HepG2 (cell line): Measurements from ENCODE around the gene EGFR. TPM values are rescaled to one million over a fixed set of nuclear protein-coding genes. Genes with fewer than 3 reads are reported as not detected.

Experiments
- CBX5 ChIP-seq: sonication (generic); formaldehyde crosslinking; IDR thresholded peaks from 2 replicates; pipeline ENCODE4 v1.4.0; 2020; ENCODE audit warnings: missing genetic modification reagents, borderline replicate concordance
- CHD2 ChIP-seq: IDR thresholded peaks from 2 replicates; pipeline ENCODE4 v1.6.1; 2011; ENCODE audit warnings: low read depth, low read length, improper control_type of control experiment
- ELF4 ChIP-seq: sonication (generic); formaldehyde crosslinking; IDR thresholded peaks from 2 replicates; pipeline ENCODE4 v1.5.0; 2020; ENCODE audit warnings: missing genetic modification reagents, mild to moderate bottlenecking, moderate library complexity, borderline replicate concordance
- HOXA9 ChIP-seq: sonication (generic); formaldehyde crosslinking; IDR thresholded peaks from 2 replicates; pipeline ENCODE4 v1.8.1; 2022; ENCODE audit warnings: missing genetic modification reagents, mild to moderate bottlenecking, moderate library complexity, borderline replicate concordance
- LCORL ChIP-seq, 2 experiments: fragments of 450-650 bp in 1 of 2; sonication (generic) in 1 of 2; formaldehyde crosslinking in 1 of 2; IDR thresholded peaks; 2 replicates each; pipeline versions ENCODE4 v1.5.0 to v1.6.1; 2017 to 2020; ENCODE audit warnings: antibody characterized with exemption in 1 of 2, missing genetic modification reagents in 1 of 2
- MTA1 ChIP-seq: sonication (generic); formaldehyde crosslinking; IDR thresholded peaks from 2 replicates; pipeline ENCODE4 v1.4.0; 2020; ENCODE audit warnings: missing genetic modification reagents, mild to moderate bottlenecking, borderline replicate concordance
- NCOA2 ChIP-seq: sonication (generic); formaldehyde crosslinking; IDR thresholded peaks from 2 replicates; pipeline ENCODE4 v1.8.0; 2022; ENCODE audit warnings: inconsistent platforms
- SATB2 ChIP-seq: sonication (generic); formaldehyde crosslinking; IDR thresholded peaks from 2 replicates; pipeline ENCODE4 v1.5.0; 2020; ENCODE audit warnings: missing genetic modification reagents
- SP5 ChIP-seq: IDR thresholded peaks from 2 replicates; pipeline ENCODE4 v1.6.1; 2016; ENCODE audit warnings: low read depth, borderline replicate concordance
- TAF15 ChIP-seq: fragments of 200-400 bp; formaldehyde crosslinking; IDR thresholded peaks from one replicate; pipeline ENCODE4 v1.6.1; 2018; ENCODE audit warnings: mild to moderate bottlenecking, low read depth, low read length; ENCODE audit not compliant: poor library complexity, severe bottlenecking
- ZEB1 ChIP-seq: IDR thresholded peaks from 2 replicates; pipeline ENCODE4 v1.6.1; 2012; ENCODE audit warnings: mild to moderate bottlenecking, low read depth, inconsistent platforms; ENCODE audit not compliant: insufficient replicate concordance
- ZNF124 ChIP-seq: sonication (generic); formaldehyde crosslinking; IDR thresholded peaks from 2 replicates; pipeline ENCODE4 v1.4.0; 2020; ENCODE audit warnings: missing genetic modification reagents
- ZNF235 ChIP-seq: sonication (generic); formaldehyde crosslinking; IDR thresholded peaks from 2 replicates; pipeline ENCODE4 v1.8.1; 2023; ENCODE audit warnings: mild to moderate bottlenecking, missing genetic modification reagents, borderline replicate concordance
- ZNF547 ChIP-seq: sonication (generic); formaldehyde crosslinking; IDR thresholded peaks from 2 replicates; pipeline ENCODE4 v1.5.1; 2020; ENCODE audit warnings: mild to moderate bottlenecking, missing genetic modification reagents
- ZNF644 ChIP-seq: IDR thresholded peaks from 2 replicates; pipeline ENCODE4 v1.6.1; 2016; ENCODE audit warnings: low read depth
- ZNF747 ChIP-seq: sonication (generic); formaldehyde crosslinking; IDR thresholded peaks from 2 replicates; pipeline ENCODE4 v1.8.1; 2023; ENCODE audit warnings: missing genetic modification reagents, mild to moderate bottlenecking, borderline replicate concordance
- ZNF749 ChIP-seq: sonication (generic); formaldehyde crosslinking; IDR thresholded peaks from 2 replicates; pipeline ENCODE4 v1.8.0; 2022; ENCODE audit warnings: mild to moderate bottlenecking, missing genetic modification reagents, moderate library complexity, borderline replicate concordance
- ZNF782 ChIP-seq: sonication (generic); formaldehyde crosslinking; IDR thresholded peaks from 2 replicates; pipeline ENCODE4 v1.4.0; 2020; ENCODE audit warnings: missing genetic modification reagents, mild to moderate bottlenecking, borderline replicate concordance
- polyA plus RNA-seq, 8 experiments: library from polyadenylated mRNA; depleted of rRNA in 3 of 8; stranded (reverse) in 7 of 8; unstranded in 1 of 8; fragments of >200 nt; fragmentation: Illumina TruSeq in 4 of 8; extraction: Trizol in 4 of 8; gene quantifications; 2 replicates each; pipeline versions ENCODE4 v1.2.1 to v1.2.3, GENCODE V29; 2011 to 2016; ENCODE audit warnings: low read depth in 4 of 8, missing spikeins in 1 of 8, mixed read lengths in 1 of 8; ENCODE audit not compliant: insufficient read depth in 1 of 8
- total RNA-seq, 5 experiments: library from RNA; depleted of rRNA; stranded (reverse); fragments of >200 nt; fragmentation: Illumina TruSeq; extraction: Trizol; gene quantifications; 2 replicates each; pipeline ENCODE4 v1.2.3, GENCODE V29; 2016; ENCODE audit warnings: low read depth in 1 of 5
- TF ChIP-seq, protein P1 (sequence below): IDR thresholded peaks from 2 replicates; pipeline ENCODE4 v1.6.1; 2016; ENCODE audit warnings: low read depth, borderline replicate concordance
- TF ChIP-seq, protein P2 (sequence below): sonication (generic); formaldehyde crosslinking; conservative IDR thresholded peaks from 2 replicates; pipeline ENCODE4 v1.8.0; 2022; ENCODE audit warnings: mild to moderate bottlenecking, moderate library complexity, missing genetic modification reagents
- TF ChIP-seq, protein P3 (sequence below): sonication (generic); formaldehyde crosslinking; IDR thresholded peaks from 2 replicates; pipeline ENCODE4 v1.9.0; 2021; ENCODE audit warnings: missing genetic modification reagents, mild to moderate bottlenecking, borderline replicate concordance
- TF ChIP-seq, protein P4 (sequence below): sonication (generic); formaldehyde crosslinking; IDR thresholded peaks from 2 replicates; pipeline ENCODE4 v1.4.0; 2020; ENCODE audit warnings: missing genetic modification reagents

EGFR gene
- total and polyA plus RNA-seq, 2 of the 13 experiments (the other 11 are each of a cell fraction or from before 2014, with no cell fraction given): 7.0 to 10.0 TPM

DNA sequence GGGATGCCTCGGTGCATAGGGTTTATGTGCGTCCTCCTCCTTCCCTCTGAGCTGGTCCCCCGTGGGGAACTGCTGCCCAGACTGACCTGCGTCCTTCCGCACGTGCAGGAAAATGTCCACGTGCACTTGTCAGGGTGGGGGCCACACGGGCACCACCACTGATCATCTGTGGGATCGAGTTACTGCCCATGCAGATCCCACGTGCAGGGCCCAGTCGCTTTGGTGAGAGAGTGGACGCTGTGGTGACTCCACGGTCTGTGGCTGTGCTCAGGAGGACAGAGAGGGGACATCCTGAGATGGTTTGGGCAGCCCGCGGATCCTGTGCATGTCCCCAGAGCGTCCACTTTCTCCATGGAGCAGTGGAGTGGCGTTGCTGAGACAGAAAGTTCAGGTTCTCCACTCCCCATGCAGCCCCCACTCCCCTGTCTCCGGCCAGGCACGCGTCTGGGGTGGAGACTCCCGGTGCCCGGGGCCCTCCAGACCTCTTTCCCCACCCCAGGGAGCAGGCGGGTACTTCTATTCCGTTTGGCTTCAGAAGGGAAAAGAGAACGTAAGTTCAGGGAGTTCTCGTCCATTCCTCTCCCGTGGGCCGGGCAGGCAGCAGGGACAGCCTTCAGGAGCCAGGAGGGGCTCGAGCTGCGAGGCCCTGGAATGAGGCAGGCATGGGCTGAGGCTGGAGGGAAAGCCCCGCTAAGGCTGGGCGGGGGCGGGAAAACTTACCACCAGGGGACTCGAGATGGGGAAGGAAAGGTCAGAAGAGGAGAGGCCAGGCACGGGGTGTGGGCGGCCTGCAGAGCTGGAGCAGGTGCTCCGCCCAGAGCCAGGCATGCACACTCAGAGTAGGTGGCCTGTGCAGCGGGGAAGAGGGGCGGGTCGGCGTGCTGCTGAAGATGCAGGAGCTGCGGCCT, 59.9 kb downstream of the EGFR start (continued):
- TF ChIP-seq, protein P1, sequence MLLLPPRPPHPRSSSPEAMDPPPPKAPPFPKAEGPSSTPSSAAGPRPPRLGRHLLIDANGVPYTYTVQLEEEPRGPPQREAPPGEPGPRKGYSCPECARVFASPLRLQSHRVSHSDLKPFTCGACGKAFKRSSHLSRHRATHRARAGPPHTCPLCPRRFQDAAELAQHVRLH (CRISPR knock-in tag): peak; percentile 70; the same call in 1 of the 2 replicates
- TF ChIP-seq ELF4 (CRISPR knock-in tag) (no peak; the same call in 1 of the 2 replicates), ZNF747 (peak; percentile 57; the same call in 1 of the 2 replicates), SATB2 (CRISPR knock-in tag) (no peak), MTA1 (CRISPR knock-in tag) (peak; percentile 93; the same call in 1 of the 2 replicates), TAF15 (no peak), CHD2 (no peak), ZNF235 (CRISPR knock-in tag) (peak; percentile 55; the same call in 1 of the 2 replicates), HOXA9 (peak; percentile 54; the same call in 1 of the 2 replicates), ZNF782 (0 out of 2 replicates have a peak, but pooled peaks have one; percentile 35), ZNF749 (CRISPR knock-in tag) (no peak; the same call in 1 of the 2 replicates), LCORL (IDR thresholded peaks at IDR 0.05) (no peak), LCORL (CRISPR knock-in tag; IDR thresholded peaks at IDR 0.05) (peak; percentile 21; the same call in 1 of the 2 replicates), CBX5 (CRISPR knock-in tag) (no peak; the same call in 1 of the 2 replicates), NCOA2 (CRISPR knock-in tag) (0 out of 2 replicates have a peak, but pooled peaks have one; percentile 10), ZEB1 (peak; percentile 49), ZNF124 (CRISPR knock-in tag) (0 out of 2 replicates have a peak, but pooled peaks have one; percentile 24), SP5 (CRISPR knock-in tag) (peak; percentile 97), ZNF547 (peak; percentile 77; the same call in 1 of the 2 replicates), ZNF644 (CRISPR knock-in tag) (no peak)
- TF ChIP-seq, protein P2, sequence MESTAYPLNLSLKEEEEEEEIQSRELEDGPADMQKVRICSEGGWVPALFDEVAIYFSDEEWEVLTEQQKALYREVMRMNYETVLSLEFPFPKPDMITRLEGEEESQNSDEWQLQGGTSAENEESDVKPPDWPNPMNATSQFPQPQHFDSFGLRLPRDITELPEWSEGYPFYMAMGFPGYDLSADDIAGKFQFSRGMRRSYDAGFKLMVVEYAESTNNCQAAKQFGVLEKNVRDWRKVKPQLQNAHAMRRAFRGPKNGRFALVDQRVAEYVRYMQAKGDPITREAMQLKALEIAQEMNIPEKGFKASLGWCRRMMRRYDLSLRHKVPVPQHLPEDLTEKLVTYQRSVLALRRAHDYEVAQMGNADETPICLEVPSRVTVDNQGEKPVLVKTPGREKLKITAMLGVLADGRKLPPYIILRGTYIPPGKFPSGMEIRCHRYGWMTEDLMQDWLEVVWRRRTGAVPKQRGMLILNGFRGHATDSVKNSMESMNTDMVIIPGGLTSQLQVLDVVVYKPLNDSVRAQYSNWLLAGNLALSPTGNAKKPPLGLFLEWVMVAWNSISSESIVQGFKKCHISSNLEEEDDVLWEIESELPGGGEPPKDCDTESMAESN: peak; percentile 52; the same call in 1 of the 2 replicates
- TF ChIP-seq, protein P3, sequence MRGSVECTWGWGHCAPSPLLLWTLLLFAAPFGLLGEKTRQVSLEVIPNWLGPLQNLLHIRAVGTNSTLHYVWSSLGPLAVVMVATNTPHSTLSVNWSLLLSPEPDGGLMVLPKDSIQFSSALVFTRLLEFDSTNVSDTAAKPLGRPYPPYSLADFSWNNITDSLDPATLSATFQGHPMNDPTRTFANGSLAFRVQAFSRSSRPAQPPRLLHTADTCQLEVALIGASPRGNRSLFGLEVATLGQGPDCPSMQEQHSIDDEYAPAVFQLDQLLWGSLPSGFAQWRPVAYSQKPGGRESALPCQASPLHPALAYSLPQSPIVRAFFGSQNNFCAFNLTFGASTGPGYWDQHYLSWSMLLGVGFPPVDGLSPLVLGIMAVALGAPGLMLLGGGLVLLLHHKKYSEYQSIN (CRISPR knock-in tag): peak; percentile 24; the same call in 1 of the 2 replicates
- TF ChIP-seq, protein P4, sequence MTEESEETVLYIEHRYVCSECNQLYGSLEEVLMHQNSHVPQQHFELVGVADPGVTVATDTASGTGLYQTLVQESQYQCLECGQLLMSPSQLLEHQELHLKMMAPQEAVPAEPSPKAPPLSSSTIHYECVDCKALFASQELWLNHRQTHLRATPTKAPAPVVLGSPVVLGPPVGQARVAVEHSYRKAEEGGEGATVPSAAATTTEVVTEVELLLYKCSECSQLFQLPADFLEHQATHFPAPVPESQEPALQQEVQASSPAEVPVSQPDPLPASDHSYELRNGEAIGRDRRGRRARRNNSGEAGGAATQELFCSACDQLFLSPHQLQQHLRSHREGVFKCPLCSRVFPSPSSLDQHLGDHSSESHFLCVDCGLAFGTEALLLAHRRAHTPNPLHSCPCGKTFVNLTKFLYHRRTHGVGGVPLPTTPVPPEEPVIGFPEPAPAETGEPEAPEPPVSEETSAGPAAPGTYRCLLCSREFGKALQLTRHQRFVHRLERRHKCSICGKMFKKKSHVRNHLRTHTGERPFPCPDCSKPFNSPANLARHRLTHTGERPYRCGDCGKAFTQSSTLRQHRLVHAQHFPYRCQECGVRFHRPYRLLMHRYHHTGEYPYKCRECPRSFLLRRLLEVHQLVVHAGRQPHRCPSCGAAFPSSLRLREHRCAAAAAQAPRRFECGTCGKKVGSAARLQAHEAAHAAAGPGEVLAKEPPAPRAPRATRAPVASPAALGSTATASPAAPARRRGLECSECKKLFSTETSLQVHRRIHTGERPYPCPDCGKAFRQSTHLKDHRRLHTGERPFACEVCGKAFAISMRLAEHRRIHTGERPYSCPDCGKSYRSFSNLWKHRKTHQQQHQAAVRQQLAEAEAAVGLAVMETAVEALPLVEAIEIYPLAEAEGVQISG (CRISPR knock-in tag): peak; percentile 76
